Measurements from ENCODE around the gene NADK2.

Gene NADK2

GRCh38 chr5:36147681-36148080, 94.0 kb downstream of the NADK2 start:
- H3K4me1 ChIP-seq (ENCODE audit: insufficient read depth, low read length): no peaks in the 10 kb centered on the region
- H3K9me3 ChIP-seq (ENCODE audit: insufficient read depth, low read depth, low read length): no peaks in the 10 kb centered on the region
- 92% methylated on average over 2 of the region's 2 CpGs for WGBS
- no peaks in the 10 kb centered on the region for H3K36me3 ChIP-seq (ENCODE audit: insufficient read depth, low read length)
- no peaks in the 10 kb centered on the region for H3K27me3 ChIP-seq (ENCODE audit: insufficient read depth, low read length)
- no peak overlapping the region for H3K27ac ChIP-seq (ENCODE audit: low read depth, low read length)
- no peak overlapping the region for H3K4me3 ChIP-seq (ENCODE audit: low read length)
- no peak overlapping the region for H3K9ac ChIP-seq (ENCODE audit: low read depth, low read length)

- 80% methylated on average over 3 of the region's 3 CpGs for WGBS
- Histone ChIP-seq H3K9ac (ENCODE audit: low read depth, low read length) (no peak overlapping the region), H3K4me3 (ENCODE audit: low read length) (no peak overlapping the region), H3K27ac (ENCODE audit: low read depth, low read length) (no peak overlapping the region), H3K9me3 (ENCODE audit: insufficient read depth, low read depth, low read length) (no peaks in the 10 kb centered on the region), H3K36me3 (ENCODE audit: insufficient read depth, low read length) (peaks cover 3% of the 10 kb centered on the region; the same call in 1 of the 2 replicates), H3K4me1 (ENCODE audit: insufficient read depth, low read length) (no peaks in the 10 kb centered on the region), H3K27me3 (ENCODE audit: insufficient read depth, low read length) (no peaks in the 10 kb centered on the region)
Measured at GRCh38 chr5:36146390-36146789, 95.3 kb downstream of the NADK2 start.

GRCh38 chr5:36145311-36145710, 96.4 kb downstream of the NADK2 start:
- Histone ChIP-seq H3K4me1 (ENCODE audit: insufficient read depth, low read length) (no peaks in the 10 kb centered on the region), H3K27ac (ENCODE audit: low read depth, low read length) (no peak overlapping the region), H3K4me3 (ENCODE audit: low read length) (no peak overlapping the region), H3K9ac (ENCODE audit: low read depth, low read length) (no peak overlapping the region), H3K9me3 (ENCODE audit: insufficient read depth, low read depth, low read length) (no peaks in the 10 kb centered on the region), H3K36me3 (ENCODE audit: insufficient read depth, low read length) (peaks cover 8% of the 10 kb centered on the region; the same call in 1 of the 2 replicates), H3K27me3 (ENCODE audit: insufficient read depth, low read length) (no peaks in the 10 kb centered on the region)
- 96% methylated on average over 4 of the region's 4 CpGs for WGBS

Data from HUES64 (cell line).